Psoas muscle (tissue), 8 donors: Measurements from ENCODE around the gene ISCA2. TPM values are rescaled to one million over a fixed set of nuclear protein-coding genes. Genes with fewer than 3 reads are reported as not detected.

Experiments used
- ATAC-seq, 4 donors: fragments of 200-7000 bp; cut with Tn5 transposase; one replicate each; pipeline ENCODE4 v1.9.1; 2020; ENCODE audit warnings: moderate library complexity in 3 of 4, mild to moderate bottlenecking in 2 of 4
- DNase-seq, 2 donors: peaks; one replicate each; pipeline ENCODE4 v3.0.0-alpha.2; 2020
- H3K27ac ChIP-seq: fragments of 200-600 bp; one replicate; pipeline ENCODE4 v1.8.0; 2022
- H3K27me3 ChIP-seq, 3 donors: fragments of 200-600 bp in 1 of 3; one replicate each; pipeline versions ENCODE4 v1.6.1 to v1.8.0; 2013 to 2022; ENCODE audit warnings: low read length in 2 of 3, mild to moderate bottlenecking in 2 of 3, moderate library complexity in 1 of 3; ENCODE audit not compliant: insufficient read depth in 3 of 3
- H3K36me3 ChIP-seq, 2 donors: fragments of 200-600 bp in 1 of 2; one replicate each; pipeline versions ENCODE4 v1.6.1 to v1.8.0; 2013 to 2022; ENCODE audit warnings: low read depth in 1 of 2, mild to moderate bottlenecking in 1 of 2, moderate library complexity in 1 of 2; ENCODE audit not compliant: insufficient read depth in 1 of 2
- H3K4me1 ChIP-seq: fragments of 200-600 bp; one replicate; pipeline ENCODE4 v1.8.0; 2022
- H3K4me3 ChIP-seq: fragments of 200-600 bp; one replicate; pipeline ENCODE4 v1.8.0; 2022; ENCODE audit warnings: mild to moderate bottlenecking
- H3K9me3 ChIP-seq: fragments of 200-600 bp; one replicate; pipeline ENCODE4 v1.8.0; 2022
- CTCF ChIP-seq: fragments of 200-600 bp; IDR thresholded peaks from one replicate; pipeline ENCODE4 v1.8.0; 2022; ENCODE audit warnings: antibody characterized with exemption
- WGBS, 3 donors: extraction: QIAGEN DNeasy Blood & Tissue Kit; methylation state at CpG; one replicate each; pipeline versions ENCODE4 v1.1.6 to v1.1.7; 2013; 5-methylcytosine and 5-hydroxymethylcytosine counted together
- intact Hi-C, 2 donors: fragments of 100-400 bp; cut with DNase I; formaldehyde crosslinking; loops; one replicate each; pipeline versions ENCODE4 v1.11.0 to v1.14.2; 2022
- polyA plus RNA-seq, 3 donors: library from polyadenylated mRNA; stranded (reverse); fragments of 200-250 nt; gene quantifications; one replicate each; pipeline ENCODE4 v1.2.3, GENCODE V29; 2013
- total RNA-seq, 4 donors: library from RNA; stranded (reverse); fragmentation: NEBNext Ultra II Directional in 2 of 4; extraction: Animal tissue kit (Norgen Biotek cat#: 25700) in 2 of 4; gene quantifications; one replicate each; pipeline versions ENCODE4 v1.2.1 to v1.2.4, GENCODE V29; 2021 to 2023
- donor health status: healthy with polysubstance abuse.
- donor health status: DM: no; HTN: no; CAD: no; lungs with moderate emphysema.
- donor health status: Bipolar disorder and iron deficiency.
- donor health status: healthy.
- donor health status: DM: yes; HTN: yes; CAD: no.
- donor health status: DM: no; HTN: no; CAD: no.
- donor health status: DM: no; HTN: no; CAD: no.
- donor health status: DM: yes; HTN: yes; CAD: no.

The ISCA2 gene
- total and polyA plus RNA-seq, 7 donors = 19.9 to 38.8 (median 24.8) TPM

DNA sequence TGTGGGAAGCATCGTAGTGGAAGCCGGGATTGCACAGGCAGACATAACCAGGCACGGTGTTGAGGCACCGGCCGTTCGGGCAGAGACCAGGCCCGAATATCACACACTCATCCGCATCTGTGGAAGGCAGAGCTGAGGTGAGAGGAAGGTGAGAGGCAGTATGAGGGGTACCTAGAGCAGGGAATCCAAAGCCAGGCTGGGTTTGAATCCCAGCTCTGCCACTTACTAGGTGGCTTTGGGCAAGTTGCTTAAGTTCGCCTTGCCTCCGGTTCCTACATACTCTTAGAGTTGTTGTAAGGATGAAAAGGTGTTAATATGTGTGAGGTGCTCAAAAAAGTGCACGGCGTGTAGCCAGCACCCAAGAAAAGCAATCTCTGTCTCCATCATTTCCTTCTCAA lies 10.4 kb downstream of the ISCA2 start:
- 94 to 95% (median 94%) methylated on average over 12 of the region's 12 CpGs for WGBS, 3 donors
- ATAC-seq (no peak), DNase-seq (no peak)
- no peak overlapping the region for H3K4me3 ChIP-seq
- H3K27ac ChIP-seq = no peak overlapping the region
- peaks cover 0 to 8% of the 10 kb centered on the region in 2 donors for H3K36me3 ChIP-seq
- H3K9me3 ChIP-seq = no peaks in the 10 kb centered on the region
- intact Hi-C loops = no loop called here
- no peak for TF ChIP-seq CTCF
- H3K27me3 ChIP-seq = peaks cover 0 to 4% (median 0%) of the 10 kb centered on the region in 3 donors
- no peaks in the 10 kb centered on the region for H3K4me1 ChIP-seq

- no peaks in the 10 kb centered on the region for H3K9me3 ChIP-seq
- no peak overlapping the region for H3K27ac ChIP-seq
- whole genome bisulfite sequencing, 3 donors = 90 to 97% (median 95%) methylated on average over 4 of the region's 4 CpGs
- ATAC-seq (no peak), DNase-seq (no peak)
- TF ChIP-seq CTCF = no peak
- no peak overlapping the region for H3K4me3 ChIP-seq
- H3K27me3 ChIP-seq = peaks cover 0 to 4% (median 0%) of the 10 kb centered on the region in 3 donors
- intact Hi-C loops = no loop called here
- peaks cover 0 to 8% of the 10 kb centered on the region in 2 donors for H3K36me3 ChIP-seq
- no peaks in the 10 kb centered on the region for H3K4me1 ChIP-seq
Observed at GRCh38 chr14:74504412-74504811, 10.8 kb downstream of the ISCA2 start.

DNA sequence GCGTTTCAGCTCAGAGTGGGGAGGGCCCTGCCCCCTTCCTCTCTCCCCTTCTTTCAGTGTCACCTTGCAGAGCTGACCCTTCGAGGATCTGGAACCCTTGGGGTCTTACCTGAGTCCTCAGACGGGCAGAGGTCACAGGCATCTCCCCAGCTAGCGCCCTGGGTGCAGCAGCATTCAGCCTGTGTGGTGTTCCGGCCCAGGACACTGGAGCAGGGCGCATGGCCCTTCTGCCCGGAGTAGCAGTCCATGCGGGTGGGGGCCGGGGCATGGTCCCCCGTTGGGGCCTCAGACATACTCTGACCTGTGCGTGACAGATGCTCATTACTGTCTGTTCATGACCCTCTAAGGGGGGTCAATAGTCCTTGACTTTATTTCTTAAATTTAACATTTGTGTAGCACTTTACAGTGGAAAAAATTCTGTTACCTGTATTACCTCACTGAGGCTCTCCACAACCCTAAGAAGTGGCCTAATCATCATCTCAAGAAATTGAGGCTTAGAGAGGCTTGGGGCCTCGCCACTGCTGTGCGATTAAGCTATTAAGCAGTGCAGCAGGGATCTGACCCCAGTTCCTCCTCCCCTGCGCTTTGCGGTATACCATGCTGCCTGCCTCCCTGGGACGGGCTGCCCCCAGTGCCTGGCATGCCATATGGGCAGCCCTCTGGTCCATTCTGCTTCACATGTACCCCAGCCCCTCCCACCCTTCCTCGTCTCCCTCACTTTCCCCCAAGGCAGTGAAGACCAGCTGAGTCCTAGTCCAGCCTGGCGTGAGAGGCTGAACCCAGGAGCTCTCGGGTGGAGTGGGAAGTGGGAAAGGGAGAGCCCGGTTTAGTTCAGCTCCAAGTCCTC lies 11.5 kb downstream of the ISCA2 start:
- Histone ChIP-seq H3K27me3 (peaks cover 0 to 4% (median 0%) of the 10 kb centered on the region in 3 donors), H3K36me3 (peaks cover 0 to 8% of the 10 kb centered on the region in 2 donors), H3K27ac (no peak overlapping the region), H3K4me3 (no peak overlapping the region), H3K4me1 (no peaks in the 10 kb centered on the region), H3K9me3 (no peaks in the 10 kb centered on the region)
- ATAC-seq (no peak), DNase-seq (no peak)
- intact Hi-C loops = no loop called here
- no peak for TF ChIP-seq CTCF
- 89 to 91% (median 91%) methylated on average over 19 to 20 of the region's 20 CpGs for WGBS, 3 donors

- no peak for DNase-seq
- Histone ChIP-seq H3K4me3 (no peak overlapping the region), H3K36me3 (peaks cover 0 to 8% of the 10 kb centered on the region in 2 donors), H3K27ac (no peak overlapping the region), H3K9me3 (no peaks in the 10 kb centered on the region), H3K4me1 (no peaks in the 10 kb centered on the region), H3K27me3 (peaks cover 0 to 4% (median 0%) of the 10 kb centered on the region in 3 donors)
- no peak for ATAC-seq
- TF ChIP-seq CTCF = no peak
- intact Hi-C loops = no loop called here
- WGBS, 3 donors = 83 to 84% (median 83%) methylated on average over 17 of the region's 17 CpGs
Observed at GRCh38 chr14:74505831-74506230, 12.3 kb downstream of the ISCA2 start.
